Fibroblast of pulmonary artery (primary cell): ENCODE results near the gene PRKCE.

Source experiments
- DNase-seq: peaks from one replicate; pipeline ENCODE4 v3.0.0-alpha.2; 2010; ENCODE audit warnings: low read depth
- H3K4me3 ChIP-seq: replicated peaks from 2 replicates; pipeline ENCODE4 v1.5.1; 2011; ENCODE audit warnings: low read depth, mild to moderate bottlenecking, control low read depth, low read length, moderate library complexity
- TF ChIP-seq, protein P1 (sequence below): IDR thresholded peaks from 2 replicates; pipeline ENCODE4 v1.5.1; 2011; ENCODE audit warnings: mild to moderate bottlenecking, control low read depth, low read length, inconsistent platforms; ENCODE audit errors: missing control alignments

Gene PRKCE

DNA sequence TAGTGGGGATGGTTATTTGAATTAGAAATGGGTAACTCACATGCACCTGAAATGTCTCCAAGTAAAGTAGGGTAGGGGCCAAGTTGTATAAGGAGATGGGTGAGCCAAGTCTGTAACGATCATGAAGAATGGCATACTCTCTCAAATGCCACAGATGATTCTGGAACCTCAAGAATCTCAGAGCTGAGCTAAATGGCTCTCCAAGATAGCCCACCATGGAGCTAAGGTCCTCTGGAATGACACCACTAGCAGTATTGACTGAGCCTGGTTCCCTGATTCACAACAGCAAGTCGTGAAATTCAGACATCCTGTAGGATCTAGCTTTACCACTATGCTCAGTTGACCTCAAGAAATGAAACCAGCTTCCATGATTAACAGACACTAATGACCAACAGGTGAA lies 529.8 kb downstream of the PRKCE start:
- no peak for DNase-seq
- H3K4me3 ChIP-seq, result no peak overlapping the region
- TF ChIP-seq, protein P1, sequence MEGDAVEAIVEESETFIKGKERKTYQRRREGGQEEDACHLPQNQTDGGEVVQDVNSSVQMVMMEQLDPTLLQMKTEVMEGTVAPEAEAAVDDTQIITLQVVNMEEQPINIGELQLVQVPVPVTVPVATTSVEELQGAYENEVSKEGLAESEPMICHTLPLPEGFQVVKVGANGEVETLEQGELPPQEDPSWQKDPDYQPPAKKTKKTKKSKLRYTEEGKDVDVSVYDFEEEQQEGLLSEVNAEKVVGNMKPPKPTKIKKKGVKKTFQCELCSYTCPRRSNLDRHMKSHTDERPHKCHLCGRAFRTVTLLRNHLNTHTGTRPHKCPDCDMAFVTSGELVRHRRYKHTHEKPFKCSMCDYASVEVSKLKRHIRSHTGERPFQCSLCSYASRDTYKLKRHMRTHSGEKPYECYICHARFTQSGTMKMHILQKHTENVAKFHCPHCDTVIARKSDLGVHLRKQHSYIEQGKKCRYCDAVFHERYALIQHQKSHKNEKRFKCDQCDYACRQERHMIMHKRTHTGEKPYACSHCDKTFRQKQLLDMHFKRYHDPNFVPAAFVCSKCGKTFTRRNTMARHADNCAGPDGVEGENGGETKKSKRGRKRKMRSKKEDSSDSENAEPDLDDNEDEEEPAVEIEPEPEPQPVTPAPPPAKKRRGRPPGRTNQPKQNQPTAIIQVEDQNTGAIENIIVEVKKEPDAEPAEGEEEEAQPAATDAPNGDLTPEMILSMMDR, result no peak

DNA sequence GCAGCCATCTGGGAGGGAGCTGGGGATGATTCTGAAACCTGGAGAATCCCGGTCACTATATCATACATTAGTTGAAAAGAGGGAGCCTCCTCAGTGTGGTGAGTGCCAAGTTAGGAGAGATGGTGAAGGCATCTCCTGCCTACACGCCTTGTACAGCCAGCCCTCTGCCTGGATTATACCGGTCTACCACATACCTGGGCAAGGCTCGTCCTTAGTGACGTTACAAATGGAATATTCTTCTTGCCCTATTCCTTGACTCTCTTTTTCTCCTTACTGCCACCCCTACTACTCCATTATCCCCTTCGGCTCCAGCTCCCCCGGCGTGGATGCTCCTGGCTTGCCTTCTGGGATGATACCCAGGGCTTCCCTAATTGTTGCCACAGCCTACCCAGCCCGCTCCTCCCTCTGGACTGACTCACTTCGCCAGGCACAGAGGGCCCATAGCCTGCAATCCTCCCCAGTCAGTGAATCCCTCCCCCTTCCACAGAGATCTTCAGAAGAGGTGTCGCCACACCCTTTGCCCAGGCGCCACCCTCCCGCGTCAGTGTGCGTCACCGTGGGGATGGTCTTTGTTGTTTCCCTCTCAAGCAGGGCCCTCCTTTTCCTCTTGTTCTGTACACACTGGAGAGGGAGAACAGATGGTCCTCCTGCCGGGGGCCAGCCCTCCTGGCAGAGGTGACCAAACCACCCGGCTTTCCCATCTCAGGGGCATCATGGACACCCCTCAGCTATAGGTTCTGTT lies 530.5 kb downstream of the PRKCE start:
- TF ChIP-seq, protein P1, result no peak
- H3K4me3 ChIP-seq, result no peak overlapping the region
- DNase-seq, result no peak

DNA sequence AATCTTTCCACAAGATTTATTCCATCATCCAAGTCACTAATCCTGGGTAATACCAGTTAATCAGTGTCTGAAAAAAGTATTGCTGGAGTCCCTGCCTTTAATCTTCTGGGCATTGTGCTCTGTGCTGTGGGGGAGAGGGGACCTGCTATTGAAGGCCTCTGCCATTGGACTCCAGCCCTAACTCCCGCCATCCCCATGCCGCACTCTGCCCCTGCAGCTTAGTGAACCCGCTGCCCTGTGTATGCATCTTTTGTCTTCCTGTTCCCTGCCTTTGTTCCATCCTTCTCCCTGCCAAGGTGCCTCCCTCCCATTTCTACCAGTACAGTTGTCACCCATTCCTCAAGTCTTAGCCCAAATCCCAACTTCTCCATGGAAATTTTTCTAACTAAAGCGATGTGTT lies 532.0 kb downstream of the PRKCE start:
- DNase-seq, result no peak
- TF ChIP-seq, protein P1, result no peak
- no peak overlapping the region for H3K4me3 ChIP-seq

DNA sequence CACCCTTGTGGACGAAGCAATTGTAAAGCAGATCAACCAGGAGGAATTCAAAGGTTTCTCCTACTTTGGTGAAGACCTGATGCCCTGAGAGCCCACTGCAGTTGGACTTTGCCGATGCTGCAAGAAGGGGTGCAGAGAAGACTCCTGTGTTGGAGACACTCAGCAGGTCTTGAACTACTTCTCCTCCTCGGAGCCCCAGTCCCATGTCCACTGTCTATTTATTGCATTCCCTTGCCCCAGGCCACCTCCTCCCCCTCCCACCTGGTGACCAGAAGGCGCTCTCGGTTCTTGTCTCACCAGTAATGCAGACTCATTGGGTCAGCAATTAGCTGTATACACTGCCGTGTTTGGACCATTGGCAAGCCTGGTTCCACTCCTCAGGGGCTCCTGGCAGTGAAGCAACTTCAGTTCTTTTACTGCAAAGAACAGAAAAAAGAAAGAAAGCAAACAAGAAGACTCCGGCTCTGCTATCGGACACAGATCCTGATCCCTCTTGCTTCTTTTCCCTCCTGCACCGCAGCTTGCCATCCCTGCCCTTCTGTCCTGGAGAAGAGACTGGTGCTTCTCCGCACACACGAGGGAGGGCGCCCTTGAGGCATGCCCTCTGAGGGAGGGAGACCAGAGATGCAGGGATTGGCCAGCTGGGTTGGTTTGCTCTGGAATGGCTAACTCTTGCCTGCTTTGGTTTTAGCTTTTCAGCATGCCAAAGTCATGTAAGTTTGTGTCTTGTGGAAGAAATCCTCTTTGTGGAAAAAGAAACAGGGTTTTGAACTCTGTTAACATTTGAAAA lies 533.5 kb downstream of the PRKCE start:
- DNase-seq, result no peak
- no peak overlapping the region for H3K4me3 ChIP-seq
- TF ChIP-seq, protein P1, result no peak

DNA sequence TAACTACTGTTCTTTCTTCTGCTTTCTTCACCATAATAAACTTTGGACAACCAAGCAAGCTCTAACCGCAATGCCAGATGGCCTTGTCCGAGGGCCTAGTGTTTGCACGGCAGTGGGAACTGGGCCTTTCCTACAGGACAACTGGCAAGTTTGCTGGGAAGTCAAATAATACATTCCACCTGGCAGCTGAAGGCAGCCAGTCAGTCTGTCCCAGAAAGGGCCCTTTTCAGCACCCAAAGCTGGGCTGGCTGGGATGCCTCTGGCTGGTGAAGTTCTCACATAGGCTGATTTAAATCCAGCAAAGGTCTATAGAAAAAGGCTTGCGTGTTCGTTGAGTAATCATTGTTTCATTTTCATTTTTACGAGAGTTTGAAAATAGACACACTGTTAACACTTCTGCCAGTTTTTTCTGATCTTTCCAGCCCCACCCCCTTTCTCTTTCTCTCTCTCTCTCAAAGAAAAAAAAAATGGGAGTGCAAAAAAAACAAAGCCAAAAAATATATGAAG lies 535.7 kb downstream of the PRKCE start:
- TF ChIP-seq, protein P1, result no peak
- peak overlapping the region; percentile 34 for H3K4me3 ChIP-seq
- DNase-seq, result peak; percentile 74

DNA sequence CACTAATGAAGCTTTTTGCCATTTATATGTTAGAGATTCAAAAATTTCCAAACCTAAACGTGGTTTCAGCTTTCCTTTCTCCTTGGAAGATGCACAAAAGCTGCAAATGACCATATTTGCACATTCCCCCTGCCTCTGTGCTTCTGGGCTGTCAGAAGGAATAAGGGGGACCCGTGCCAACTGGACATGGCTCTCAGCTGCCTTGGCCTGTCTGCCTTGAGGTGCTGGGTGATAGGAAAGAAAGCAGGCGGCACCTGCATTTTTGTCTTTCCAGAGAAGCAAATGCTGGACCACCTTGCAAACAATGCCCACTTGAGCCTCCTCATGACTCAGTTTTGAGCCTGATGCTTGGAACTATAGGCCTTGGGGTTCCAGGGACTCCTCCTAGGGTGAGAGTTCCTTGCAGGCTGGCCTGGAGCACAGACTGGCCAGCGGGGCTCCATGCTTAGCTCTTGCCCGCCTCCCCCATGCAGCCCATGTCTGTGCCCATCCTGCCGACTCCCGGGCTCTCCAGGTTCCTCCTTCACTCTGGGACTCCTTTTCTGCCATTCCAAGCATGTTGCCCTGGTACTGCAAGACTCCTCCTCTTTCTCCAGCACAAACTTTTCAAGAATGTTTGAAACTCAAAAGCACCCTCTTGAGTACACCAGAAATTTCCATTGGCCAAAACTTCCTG lies 536.7 kb downstream of the PRKCE start:
- TF ChIP-seq, protein P1, result no peak
- H3K4me3 ChIP-seq, result no peak overlapping the region
- DNase-seq, result no peak
